DMS 273 (cell line): ENCODE data around the gene ATP6V1A.

Experiments
- DNase-seq: peaks from one replicate; lab custom pipeline; 2025; ENCODE audit not compliant: unreplicated experiment; lab: John Stamatoyannopoulos, UW

ATP6V1A gene

DNA sequence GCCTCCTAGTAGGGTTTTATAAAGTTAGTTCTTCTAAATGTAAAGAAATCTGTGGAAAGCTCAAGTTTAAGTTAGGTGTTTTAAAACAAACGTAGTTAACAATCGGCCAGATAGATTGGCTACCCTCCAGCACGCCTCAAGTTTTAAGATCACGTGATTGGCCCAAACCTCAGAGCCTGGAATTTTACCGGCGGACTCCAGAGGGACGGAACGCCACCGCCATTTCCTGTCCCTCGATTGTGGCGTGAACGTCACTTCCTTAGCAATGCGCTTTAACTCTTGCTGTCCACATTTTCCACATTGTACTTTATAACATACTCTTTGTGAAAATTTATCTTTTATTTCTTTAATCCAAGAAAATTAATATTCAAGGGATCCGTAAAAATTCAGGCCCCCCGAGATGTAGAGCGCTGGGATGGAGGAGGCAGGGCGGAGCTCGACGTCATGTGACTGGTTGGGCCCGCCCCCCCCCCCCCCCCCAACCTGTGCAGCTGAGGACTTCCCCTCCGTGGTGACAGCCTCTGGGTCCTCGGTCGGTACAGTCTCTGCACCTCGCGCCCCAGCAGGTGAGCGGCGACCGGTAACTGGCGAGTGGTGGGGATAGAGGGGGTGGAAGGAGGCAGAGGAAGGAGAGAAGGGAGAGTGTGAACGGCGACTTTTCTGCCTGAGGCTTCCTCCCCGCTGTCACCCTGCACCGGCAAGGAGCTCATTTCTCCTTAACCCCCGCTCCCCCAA lies at the start of gene ATP6V1A:
TSS of gene ATP6V1A (plus strand) at position 488 of the 735 bp plus-strand sequence. CDS start 31,719 bp downstream, outside the sequence.
- peak; percentile 99 for DNase-seq

DNA sequence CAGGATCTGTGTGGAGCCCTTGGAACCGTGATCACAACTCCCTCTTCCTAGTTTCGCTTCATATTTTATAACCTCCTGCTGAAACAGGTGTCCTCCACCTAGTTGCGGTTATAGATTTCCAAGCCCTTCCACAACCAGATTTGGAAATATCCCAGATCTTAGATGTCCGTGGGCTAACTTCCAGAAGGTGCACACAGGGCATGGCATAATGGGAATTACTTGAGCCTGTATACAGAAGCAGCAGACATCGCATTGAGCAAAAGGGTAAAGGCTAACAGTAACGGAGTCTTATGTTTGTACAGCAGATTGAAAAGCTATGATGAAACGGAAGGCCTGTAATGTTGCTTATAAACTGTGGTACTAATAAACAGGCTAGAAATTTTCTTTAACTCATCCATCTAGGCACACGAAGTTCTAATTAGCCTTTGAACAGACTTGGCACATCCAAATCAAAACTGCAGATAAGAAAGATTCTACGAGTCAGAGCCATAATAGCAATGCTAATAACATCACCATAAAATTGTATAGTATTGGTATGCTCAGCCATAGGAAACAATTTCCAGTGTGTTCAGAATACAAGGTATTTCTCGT lies 49.2 kb upstream of the ATP6V1A start:
- DNase-seq, result peak; percentile 68

DNA sequence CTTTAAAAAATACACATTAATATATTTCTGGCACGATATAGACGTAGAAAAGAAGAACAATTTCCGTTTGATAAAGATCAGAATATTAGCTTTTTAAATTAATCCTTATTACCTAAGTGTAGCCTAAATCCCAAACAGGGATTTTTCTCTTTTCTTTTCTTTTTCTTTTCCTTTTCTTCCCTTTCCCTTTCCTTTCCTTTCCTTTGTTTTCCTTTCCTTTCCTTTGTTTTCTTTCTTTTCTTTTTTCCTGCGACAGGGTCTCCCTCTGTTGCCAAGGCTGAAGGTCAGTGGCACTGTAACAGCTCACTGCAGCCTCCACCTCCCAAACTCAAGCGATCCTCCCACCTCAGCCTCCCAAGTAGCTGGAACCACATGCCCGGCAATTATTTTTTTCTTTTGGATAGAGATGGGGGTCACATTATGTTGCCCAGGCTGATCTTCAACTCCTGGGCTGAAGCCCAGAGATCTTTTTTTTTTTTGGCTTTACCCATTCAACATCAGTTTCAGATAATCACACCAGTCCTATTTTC lies 48.6 kb upstream of the ATP6V1A start:
- no peak for DNase-seq

DNA sequence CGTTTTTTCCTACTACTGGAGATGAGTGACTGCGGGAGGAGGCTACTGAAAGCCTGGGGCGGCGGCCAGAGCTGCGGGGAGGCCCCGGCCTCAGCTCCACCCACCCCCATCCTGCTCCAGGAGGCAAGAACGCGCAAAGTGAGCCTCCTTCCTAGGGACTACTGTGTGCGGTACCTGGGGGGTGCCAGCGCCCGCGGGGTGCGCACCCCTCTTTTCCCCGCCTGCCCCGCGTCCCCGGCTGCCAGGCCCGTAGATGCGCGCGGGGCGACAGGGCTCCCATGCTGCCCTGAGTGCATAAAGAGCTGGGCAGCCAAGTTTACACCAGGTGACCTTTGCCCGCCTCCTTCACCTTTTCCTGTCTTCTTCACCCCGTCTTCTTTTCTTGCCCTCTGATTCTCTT lies 47.9 kb upstream of the ATP6V1A start:
- no peak for DNase-seq

DNA sequence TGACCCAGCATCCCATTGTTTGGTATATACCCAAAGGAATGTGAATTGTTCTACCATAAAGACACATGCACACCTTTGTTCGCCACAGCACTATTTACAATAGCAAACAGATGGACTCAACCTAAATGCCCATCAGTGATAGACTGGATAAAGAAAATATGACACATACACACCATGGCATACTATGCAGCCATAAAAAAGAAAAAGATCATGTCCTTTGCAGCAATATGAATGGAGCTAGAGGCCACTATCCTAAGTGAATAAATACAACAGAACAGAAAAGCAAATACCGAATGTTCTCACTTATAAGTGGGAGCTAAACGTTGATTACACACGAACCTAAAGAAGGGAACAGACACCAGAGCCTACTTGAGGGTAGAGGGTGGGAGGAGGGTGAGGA lies 39.0 kb upstream of the ATP6V1A start:
- DNase-seq, result no peak

DNA sequence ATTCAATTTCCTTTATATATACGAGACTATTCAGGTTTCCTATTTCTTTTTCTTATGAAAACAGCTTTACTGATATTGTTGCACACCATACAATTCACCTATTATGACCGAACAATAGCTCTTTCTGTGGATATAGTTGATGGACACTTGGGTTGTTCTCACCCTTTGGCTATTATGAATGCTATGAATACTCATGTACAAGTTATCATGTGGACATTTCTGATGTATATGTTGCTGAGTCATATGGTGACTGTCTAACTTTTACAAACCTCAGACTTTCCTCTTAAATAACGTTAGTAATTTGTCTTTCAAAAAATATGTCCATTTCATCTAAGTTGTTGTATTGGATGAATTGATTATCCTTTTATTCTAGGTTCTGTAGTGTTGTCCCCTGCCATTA lies 34.7 kb upstream of the ATP6V1A start:
- DNase-seq, result no peak

DNA sequence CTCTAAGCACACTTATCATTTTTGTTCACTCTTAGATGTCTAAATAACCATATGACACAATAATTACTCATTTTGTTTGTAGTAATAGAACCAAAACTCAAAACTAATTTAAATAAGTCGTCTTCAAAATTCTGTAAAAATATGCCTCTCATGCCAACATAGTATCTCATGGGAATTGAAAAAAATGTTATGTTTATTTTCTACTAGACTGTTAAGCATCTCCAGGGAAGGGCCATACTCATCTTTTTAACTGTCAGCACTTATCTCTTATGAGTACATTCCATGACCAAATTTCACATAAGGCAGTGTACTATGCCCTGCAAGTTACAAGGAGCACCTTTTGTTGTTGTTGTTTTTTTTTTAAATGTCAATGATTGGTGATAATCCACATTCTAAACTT lies 32.1 kb upstream of the ATP6V1A start:
- no peak for DNase-seq

DNA sequence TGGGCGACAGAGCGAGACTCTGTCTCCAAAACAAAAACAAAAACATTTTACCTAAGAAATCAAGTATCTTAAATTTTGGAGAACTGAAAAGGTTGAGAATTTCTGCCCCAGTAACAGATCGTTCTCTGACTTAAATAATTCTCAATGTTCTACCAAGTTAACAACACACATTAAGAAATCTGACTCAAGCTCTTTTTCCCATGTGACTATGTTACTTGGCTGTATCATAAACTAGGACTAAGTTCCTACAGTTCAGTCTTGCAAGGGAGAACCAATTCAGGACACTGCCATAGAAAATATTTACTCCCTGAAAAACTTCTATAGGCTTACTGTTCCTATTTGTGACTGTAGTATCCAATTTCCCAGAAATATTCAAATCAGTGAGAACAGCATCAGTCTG lies 29.5 kb upstream of the ATP6V1A start:
- DNase-seq, result no peak

DNA sequence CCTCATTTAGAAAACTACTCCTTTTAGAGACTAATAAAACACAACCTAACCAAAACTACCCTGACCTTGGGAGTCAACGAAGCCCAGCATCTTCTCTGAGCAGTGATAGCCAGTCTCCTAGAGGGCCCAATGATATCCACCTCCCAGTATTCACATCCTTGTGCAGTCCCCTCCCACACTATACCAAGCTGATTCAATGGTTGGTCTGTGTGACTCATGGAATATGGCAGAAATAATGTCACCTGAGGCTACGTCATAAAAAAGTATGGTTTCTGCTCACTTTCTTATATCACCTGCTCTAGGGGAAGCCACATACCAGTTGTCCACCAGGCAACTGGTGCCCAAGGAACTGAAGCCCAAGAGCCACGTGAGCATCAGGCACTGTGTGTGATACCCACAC lies 29.0 kb upstream of the ATP6V1A start:
- DNase-seq, result no peak

DNA sequence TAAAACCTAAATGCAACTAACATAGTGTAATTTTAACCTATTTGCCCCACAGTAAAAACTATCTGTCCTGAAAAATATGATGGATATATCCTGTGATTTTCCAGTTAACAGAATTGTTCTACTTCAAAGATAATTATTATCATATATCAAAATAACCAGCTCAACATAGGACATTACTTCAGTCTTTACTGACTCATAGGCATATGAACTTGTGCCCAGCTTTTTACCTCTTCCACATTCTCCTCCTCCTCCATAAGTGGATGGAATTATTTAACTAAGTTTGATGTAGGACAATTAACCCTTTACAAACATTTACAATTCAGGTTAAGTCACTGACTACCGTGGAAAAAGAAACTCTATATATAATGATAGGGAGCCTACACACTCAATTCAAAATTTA lies 27.5 kb upstream of the ATP6V1A start:
- no peak for DNase-seq

DNA sequence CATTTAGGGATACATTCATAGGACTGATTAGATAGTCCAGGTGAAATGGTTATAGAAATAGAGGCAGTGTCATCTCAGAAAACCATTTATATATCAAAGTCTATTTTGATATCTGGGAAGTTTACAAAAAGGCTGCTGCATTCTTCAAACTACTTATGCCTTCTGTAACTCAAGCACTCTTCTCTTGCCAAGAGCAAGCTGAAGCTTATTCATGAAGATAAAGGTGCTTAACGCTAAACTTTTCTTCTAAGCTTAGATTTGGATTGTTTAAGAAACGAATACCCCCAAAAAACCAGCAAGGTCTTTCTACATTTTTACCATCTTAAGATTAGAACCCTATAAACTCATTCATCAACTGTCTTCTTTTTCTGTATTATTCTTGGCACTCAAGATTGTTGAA lies 27.1 kb upstream of the ATP6V1A start:
- DNase-seq, result no peak

DNA sequence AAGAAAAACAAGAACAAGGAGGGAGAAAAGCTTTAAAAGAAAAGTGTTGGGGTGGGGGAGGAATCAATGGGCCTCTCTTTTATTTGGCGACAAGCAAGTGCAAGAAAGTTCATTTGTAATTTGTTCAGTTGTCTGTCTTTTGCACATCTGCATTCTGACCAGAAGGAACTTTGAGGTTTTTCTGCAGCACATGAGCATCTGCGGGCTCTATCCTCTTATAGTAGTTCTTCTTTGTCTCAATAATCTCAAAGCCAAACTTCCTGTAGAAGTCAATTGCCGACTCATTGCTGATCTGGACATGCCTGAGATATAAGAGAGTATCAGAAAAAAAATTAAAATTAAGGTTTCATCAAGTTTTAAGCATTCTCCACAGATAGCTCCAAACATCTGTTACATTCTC lies 25.2 kb upstream of the ATP6V1A start:
- DNase-seq, result no peak

DNA sequence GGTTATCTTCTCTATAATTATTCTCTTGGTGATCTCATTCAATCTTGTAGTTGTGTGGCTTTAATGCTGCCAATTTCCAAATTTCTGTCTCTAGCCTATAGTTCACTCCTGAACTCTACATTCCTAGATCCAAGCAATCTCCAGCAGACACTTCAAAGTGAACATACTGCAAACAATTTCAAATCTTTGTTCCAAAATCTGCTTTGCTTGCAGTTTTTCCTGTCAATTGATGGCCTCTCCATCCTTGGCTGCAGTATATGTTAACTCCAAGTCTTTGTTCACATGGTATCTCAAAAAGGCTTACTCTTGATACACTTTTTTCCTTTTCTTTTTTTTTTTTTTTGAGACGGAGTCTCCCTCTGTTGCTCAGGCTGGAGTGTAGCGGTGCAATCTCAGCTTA lies 18.2 kb upstream of the ATP6V1A start:
- no peak for DNase-seq

DNA sequence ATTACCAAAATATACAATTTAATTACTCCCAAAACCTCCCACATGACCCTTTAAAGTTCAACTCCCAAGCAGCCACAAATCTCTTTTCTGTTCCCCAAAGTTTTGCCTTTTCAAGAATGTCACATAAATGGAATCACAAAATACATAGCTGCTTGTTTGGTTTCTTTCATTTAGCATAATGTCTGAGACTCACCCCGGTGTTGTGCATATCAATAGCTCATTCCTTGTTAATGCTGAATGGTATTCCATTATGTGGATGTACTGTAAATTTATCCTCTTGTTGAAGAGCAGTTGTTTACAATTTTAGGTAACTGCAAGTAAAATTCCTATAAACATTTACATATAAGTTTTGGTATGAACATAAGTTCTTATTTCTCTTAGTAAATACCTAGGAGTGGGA lies 16.3 kb upstream of the ATP6V1A start:
- DNase-seq, result no peak

DNA sequence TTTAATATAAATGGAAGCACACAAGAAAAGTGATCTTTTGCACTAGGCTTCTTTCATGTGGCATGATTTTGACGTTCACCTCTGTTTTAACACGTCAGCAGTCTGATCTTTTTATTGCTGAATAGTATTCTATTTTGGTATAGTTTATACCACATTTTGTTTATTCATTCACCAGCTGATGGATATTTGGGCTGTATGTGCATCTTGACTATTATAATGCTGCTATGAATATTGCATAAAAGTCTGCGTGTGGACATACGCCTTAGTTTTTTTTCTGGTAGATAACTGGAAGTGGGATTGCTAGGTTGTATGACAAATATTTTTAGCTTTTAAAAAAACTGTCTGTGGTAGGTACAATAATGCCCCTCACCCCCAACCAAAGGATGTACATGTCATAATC lies 15.1 kb upstream of the ATP6V1A start:
- no peak for DNase-seq

DNA sequence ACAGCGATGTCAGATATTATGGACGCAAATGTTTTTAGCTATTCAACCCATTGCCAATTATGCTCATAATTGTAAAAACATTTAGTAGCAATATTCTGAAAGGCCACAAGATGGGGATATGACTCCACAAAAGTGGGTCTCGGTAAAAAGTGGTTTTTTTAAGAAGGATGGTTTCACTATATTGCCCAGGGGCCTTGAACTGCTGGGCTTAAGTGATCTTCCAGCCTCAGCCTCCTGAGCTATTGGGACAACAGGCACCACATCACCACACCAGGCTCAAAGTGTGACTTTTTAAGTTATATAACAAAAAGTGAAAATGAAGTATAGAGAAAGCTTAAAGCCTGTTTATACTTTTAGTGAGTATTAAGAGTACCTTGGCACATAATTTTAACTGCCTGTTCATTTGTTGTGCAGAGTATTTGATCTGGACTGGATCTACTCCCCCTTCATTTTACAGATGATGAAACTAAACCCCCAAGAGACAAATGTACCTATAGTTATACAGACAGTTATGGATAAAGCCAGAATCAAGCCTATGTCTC lies 10.2 kb upstream of the ATP6V1A start:
- peak; percentile 83 for DNase-seq

DNA sequence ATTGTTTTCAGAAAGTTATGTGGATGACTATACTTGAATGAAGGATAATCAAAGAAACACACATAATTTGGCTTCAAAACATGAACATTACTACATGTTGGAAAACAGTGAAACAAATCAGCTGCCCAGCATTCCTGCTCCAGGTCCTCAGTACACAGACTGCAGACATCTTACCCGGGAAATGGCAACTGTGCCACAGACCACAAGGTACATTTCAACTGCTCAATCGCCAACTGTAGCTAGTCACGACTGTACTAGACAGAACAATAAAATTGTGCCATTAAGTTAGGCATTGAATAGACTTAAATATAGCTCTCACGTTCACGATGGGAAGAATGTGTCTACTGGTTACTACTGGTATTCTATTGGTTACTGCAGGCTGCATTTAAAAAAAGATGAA lies 5.7 kb upstream of the ATP6V1A start:
- no peak for DNase-seq

DNA sequence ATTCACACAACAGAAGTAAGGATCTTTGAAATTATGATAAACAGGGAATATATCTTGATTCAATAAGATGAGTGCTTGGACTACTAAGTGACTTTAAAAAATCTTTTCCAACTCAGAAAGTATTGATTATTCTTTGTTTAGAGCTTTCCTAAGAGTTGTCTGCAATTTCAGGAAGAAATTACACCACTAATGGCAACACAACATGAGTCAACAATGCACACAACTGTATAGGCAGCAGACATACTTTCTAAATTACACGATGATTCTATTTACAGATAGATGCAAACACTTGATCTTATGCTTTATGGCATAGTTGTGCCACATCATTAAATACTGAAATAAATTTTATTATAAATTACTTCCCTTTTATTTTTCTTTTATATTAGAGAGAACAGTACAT lies 5.2 kb upstream of the ATP6V1A start:
- DNase-seq, result no peak

DNA sequence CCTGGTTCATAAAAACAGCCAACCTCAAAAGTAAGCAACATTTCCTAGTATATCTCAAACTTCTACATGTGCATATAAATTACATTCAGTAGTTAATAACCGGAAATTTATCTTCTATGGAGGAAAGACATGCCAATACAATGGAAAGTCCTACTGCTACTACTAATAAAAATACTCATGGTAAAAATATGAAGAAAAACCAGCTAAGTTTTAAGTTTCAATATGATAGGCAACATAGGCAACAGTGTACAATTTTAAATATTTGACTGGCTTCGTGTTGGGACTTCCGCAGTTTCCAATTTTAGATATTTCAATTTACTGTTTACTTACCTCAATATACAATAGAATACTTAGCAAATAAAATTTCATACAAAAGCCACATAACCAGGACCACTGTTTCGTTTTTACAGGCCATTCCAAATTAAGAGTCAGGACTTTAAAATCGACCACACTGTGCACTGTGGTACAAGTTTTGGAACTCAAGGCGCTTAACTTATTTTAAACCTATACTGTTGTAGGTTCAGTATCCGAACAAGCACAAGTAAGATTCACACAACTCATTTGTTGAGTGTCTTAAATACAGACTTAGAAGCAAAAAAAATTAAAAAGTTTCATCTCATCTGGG lies 3.7 kb upstream of the ATP6V1A start:
- no peak for DNase-seq

DNA sequence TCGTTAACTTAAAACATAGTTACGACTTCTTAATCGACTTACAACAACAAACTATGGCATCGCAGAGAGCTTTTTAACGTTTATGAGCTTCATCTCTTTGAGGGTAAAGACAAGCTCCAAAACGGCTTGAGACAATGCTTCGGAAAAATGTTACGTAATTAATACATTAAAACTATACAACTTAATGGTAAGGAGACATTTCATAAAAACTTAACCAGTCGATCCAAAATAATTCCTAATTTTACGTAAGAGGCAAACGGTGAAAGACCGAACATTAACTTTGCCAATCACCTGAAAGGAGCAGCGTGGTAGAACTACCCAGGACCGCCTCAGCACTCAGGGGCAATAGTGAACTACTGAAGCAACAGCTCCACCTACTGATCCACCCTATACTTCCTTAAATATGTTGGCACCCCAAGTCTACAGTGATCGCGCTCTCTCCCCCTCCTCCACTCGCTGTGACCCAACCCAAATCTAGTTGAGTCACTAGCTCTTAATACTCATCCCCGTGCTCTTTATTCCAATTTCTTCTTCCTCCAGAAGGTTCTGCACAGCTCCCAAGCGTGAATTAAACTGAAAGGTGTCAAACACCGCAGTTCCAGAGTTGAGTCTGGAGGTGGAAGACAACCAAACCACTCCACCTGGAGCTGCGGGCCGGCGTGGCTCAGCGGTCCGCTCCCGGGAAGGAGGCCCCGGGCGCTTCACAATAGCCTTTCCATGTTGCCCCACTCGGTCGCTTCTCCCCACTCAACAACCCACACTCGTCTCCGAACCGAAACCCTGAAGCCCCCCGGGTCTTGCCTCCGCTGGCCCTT lies 1.7 kb upstream of the ATP6V1A start:
- DNase-seq, result peak; percentile 94
